Common myeloid progenitor, CD34-positive (primary cell): Measurements from ENCODE around the gene ALG2.
"Not testable (repeated sequence)": the region's sequence is repeated elsewhere in the genome, so short reads cannot be mapped to it uniquely, and the experiment has no call there.

ENCODE experiments used
- CTCF ChIA-PET: fragments of 350-600 bp; sonication (Branson Sonifier 250); formaldehyde crosslinking; loops from one replicate; lab custom pipeline; 2021; ENCODE audit warnings: antibody characterized with exemption; lab: Charles Lee
- POLR2A ChIA-PET: fragments of 350-600 bp; sonication (Branson Sonifier 250); formaldehyde crosslinking; loops from one replicate; lab custom pipeline; 2021; ENCODE audit warnings: antibody characterized with exemption; lab: Charles Lee
- DNase-seq, 3 donors: peaks; one replicate each; pipeline versions ENCODE4 v3.0.0 to v3.0.0-alpha.2; 2013
- H3K27ac ChIP-seq, 2 experiments: 1 replicate in 1 of 2; 2 replicates in 1 of 2; pipeline ENCODE4 v1.7.0; 2013; ENCODE audit warnings: inconsistent platforms in 2 of 2, low read length in 2 of 2, mild to moderate bottlenecking in 2 of 2, low read depth in 1 of 2, moderate library complexity in 1 of 2; ENCODE audit not compliant: severe bottlenecking in 2 of 2, insufficient read depth in 1 of 2, poor library complexity in 1 of 2
- H3K27me3 ChIP-seq, 5 experiments: replicated peaks in 2 of 5; 1 replicate in 3 of 5; 2 replicates in 2 of 5; pipeline versions ENCODE4 v1.6.1 to v1.7.0; 2013; ENCODE audit warnings: low read length in 4 of 5, mild to moderate bottlenecking in 2 of 5, moderate library complexity in 2 of 5, inconsistent platforms in 1 of 5; ENCODE audit not compliant: insufficient read depth in 5 of 5, control insufficient read depth in 4 of 5
- H3K36me3 ChIP-seq, 4 experiments: 1 replicate in 2 of 4; 2 replicates in 2 of 4; pipeline versions ENCODE4 v1.6.1 to v1.7.0; 2013; ENCODE audit warnings: low read length in 3 of 4, control low read depth in 1 of 4, mild to moderate bottlenecking in 1 of 4; ENCODE audit not compliant: control insufficient read depth in 4 of 4, insufficient read depth in 4 of 4
- H3K4me1 ChIP-seq, 4 experiments: 1 replicate in 3 of 4; 2 replicates in 1 of 4; pipeline versions ENCODE4 v1.6.1 to v1.7.1; 2013; ENCODE audit warnings: low read length in 3 of 4, mild to moderate bottlenecking in 3 of 4, control low read depth in 1 of 4, inconsistent platforms in 1 of 4, moderate library complexity in 1 of 4; ENCODE audit not compliant: control insufficient read depth in 4 of 4, insufficient read depth in 4 of 4; ENCODE audit errors: control extremely low read depth in 1 of 4
- H3K4me3 ChIP-seq, 7 experiments: 1 replicate in 4 of 7; 2 replicates in 3 of 7; pipeline versions ENCODE4 v1.5.1 to v1.7.0; 2013; ENCODE audit warnings: mild to moderate bottlenecking in 7 of 7, low read length in 6 of 7, moderate library complexity in 6 of 7, inconsistent platforms in 2 of 7, low read depth in 2 of 7, control low read depth in 1 of 7; ENCODE audit not compliant: insufficient read depth in 4 of 7, control insufficient read depth in 1 of 7; ENCODE audit errors: extremely low read depth in 1 of 7
- H3K9me3 ChIP-seq, 5 experiments: 1 replicate in 4 of 5; 2 replicates in 1 of 5; pipeline versions ENCODE4 v1.6.1 to v1.7.1; 2013; ENCODE audit warnings: low read length in 4 of 5, mild to moderate bottlenecking in 2 of 5, inconsistent platforms in 1 of 5, low read depth in 1 of 5, moderate library complexity in 1 of 5; ENCODE audit not compliant: control insufficient read depth in 4 of 5, insufficient read depth in 2 of 5; ENCODE audit errors: control extremely low read depth in 1 of 5
- WGBS: methylation state at CpG from one replicate; pipeline ENCODE4 v1.1.5; 2013; ENCODE audit not compliant: insufficient coverage; 5-methylcytosine and 5-hydroxymethylcytosine counted together

The ALG2 gene

DNA sequence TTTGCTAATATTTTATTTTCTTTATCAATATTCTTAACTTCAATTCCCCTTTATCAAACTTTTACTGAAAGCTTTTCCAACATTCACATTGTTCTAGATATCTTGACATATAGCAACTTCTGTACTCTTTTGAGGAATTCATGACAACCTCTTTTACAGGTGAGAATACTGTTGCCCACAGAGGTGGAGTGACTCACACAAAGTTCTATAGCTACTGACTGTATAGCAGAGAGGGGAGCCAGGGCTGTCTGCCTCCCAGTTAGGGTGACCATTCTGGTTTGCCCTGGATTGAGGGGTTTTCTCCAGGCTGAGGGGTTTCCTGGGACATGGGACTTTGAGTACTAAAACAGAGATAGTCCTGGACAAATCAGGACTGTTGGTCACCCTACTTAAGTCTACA lies 16.6 kb upstream of the ALG2 start:
- Histone ChIP-seq H3K9me3 (peaks cover 0 to 2% (median 0%) of the 10 kb centered on the region in 5 experiments), H3K27me3 (no peaks in the 10 kb centered on the region), H3K36me3 (peaks cover 0 to under 1% (median under 1%) of the 10 kb centered on the region in 4 experiments), H3K4me1 (peaks cover 4 to 28% (median 14%) of the 10 kb centered on the region in 4 experiments), H3K27ac (no peak overlapping the region), H3K4me3 (no peak overlapping the region)
- ChIA-PET CTCF (no interaction called here), POLR2A (no interaction called here)
- DNase-seq: no peak

DNA sequence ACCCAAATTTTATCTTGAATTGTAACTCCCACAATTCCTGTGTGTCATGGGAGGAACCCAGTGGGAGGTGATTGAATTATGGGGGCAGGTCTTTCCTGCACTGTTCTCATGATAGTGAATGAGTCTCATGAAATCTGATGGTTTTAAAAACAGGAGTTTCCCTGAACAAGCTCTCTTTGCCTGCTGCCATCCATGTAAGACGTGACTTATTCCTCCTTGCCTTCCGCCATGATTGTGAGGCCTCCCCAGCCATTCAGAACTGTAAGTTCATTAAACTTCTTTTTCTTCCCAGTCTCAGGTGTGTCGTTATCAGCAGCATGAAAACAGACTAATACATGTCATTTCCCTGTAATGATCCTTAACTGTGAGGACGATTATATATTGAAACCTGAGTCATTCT lies 16.1 kb upstream of the ALG2 start:
- CTCF ChIA-PET, POLR2A ChIA-PET: not testable (repeated sequence)

GRCh38 chr9:99237356-99237755 lies 15.6 kb upstream of the ALG2 start:
- DNase-seq: no peak
- H3K27me3 ChIP-seq: no peaks in the 10 kb centered on the region
- H3K4me1 ChIP-seq: peaks cover 4 to 28% (median 14%) of the 10 kb centered on the region in 4 experiments
- H3K27ac ChIP-seq: no peak overlapping the region
- ChIA-PET CTCF (interaction anchor here (1.5 kb wide), 1 partner anchor 14 kb away, joined by 3 read pairs; no protein-coding TSS in a partner anchor), POLR2A (no interaction called here)
- peaks cover 0 to 2% (median 0%) of the 10 kb centered on the region in 5 experiments for H3K9me3 ChIP-seq
- no peak overlapping the region for H3K4me3 ChIP-seq
- H3K36me3 ChIP-seq: peaks cover 0 to 9% (median 7%) of the 10 kb centered on the region in 4 experiments

More for the DNA sequence above, 16.1 kb upstream of the ALG2 start:
- not testable (repeated sequence) for DNase-seq, H3K27me3 ChIP-seq, H3K27ac ChIP-seq, H3K4me3 ChIP-seq, H3K36me3 ChIP-seq, H3K9me3 ChIP-seq
- WGBS: 100% methylated on average over 4 of the region's 4 CpGs
- H3K4me1 ChIP-seq: peaks cover 4 to 28% (median 14%) of the 10 kb centered on the region in 4 experiments

GRCh38 chr9:99235926-99236634 lies 14.3 kb upstream of the ALG2 start:
- H3K27me3 ChIP-seq: no peaks in the 10 kb centered on the region
- ChIA-PET POLR2A (no interaction called here), CTCF (interaction anchor here (0.7 to 1.5 kb wide), 4 partner anchors 10 to 179 kb away, joined by 3 read pairs; no protein-coding TSS in a partner anchor)
- WGBS: 8% methylated on average over 2 of the region's 7 CpGs
- H3K4me1 ChIP-seq: peaks cover 4 to 28% (median 14%) of the 10 kb centered on the region in 4 experiments
- DNase-seq: peak; percentile 53 to 95 (median 92)
- peaks cover 0 to 13% (median 7%) of the 10 kb centered on the region in 4 experiments for H3K36me3 ChIP-seq
- peaks cover 0 to 2% (median 0%) of the 10 kb centered on the region in 5 experiments for H3K9me3 ChIP-seq
- no peak overlapping the region for H3K4me3 ChIP-seq
- H3K27ac ChIP-seq: peak overlapping the region; percentile 51 to 80

GRCh38 chr9:99235069-99235468 lies 13.3 kb upstream of the ALG2 start:
- no peaks in the 10 kb centered on the region for H3K27me3 ChIP-seq
- H3K9me3 ChIP-seq: peaks cover 0 to 2% (median 0%) of the 10 kb centered on the region in 5 experiments
- H3K4me3 ChIP-seq: no peak overlapping the region
- H3K4me1 ChIP-seq: peaks cover 4 to 28% (median 14%) of the 10 kb centered on the region in 4 experiments
- peaks cover 5 to 23% (median 15%) of the 10 kb centered on the region in 4 experiments for H3K36me3 ChIP-seq
- peak overlapping the region in 1 of 2 experiments; percentile 80 for H3K27ac ChIP-seq
- no peak for DNase-seq
- ChIA-PET POLR2A (interaction anchor here (1.4 kb wide), 1 partner anchor 13 kb away, joined by 4 read pairs; the partner anchor contains the start of genes ALG2 and SEC61B), CTCF (interaction anchor here (1.0 to 1.2 kb wide), 3 partner anchors 19 to 180 kb away, joined by 3 to 4 read pairs (median 3); no protein-coding TSS in a partner anchor)

- H3K4me3 ChIP-seq: no peak overlapping the region
- ChIA-PET POLR2A (interaction anchor here (0.6 to 1.4 kb wide), 2 partner anchors 13 to 1118 kb away, joined by 3 to 4 read pairs; partner anchors contain the start of genes ALG2, SEC61B and TEX10), CTCF (interaction anchor here (0.7 to 4.3 kb wide), 7 partner anchors 7 to 986 kb away, joined by 3 to 35 read pairs (median 4); no protein-coding TSS in a partner anchor)
- H3K27me3 ChIP-seq: no peaks in the 10 kb centered on the region
- peaks cover 8 to 25% (median 16%) of the 10 kb centered on the region in 4 experiments for H3K36me3 ChIP-seq
- H3K9me3 ChIP-seq: peaks cover 0 to 2% (median 0%) of the 10 kb centered on the region in 5 experiments
- 91% methylated on average over 2 of the region's 2 CpGs for WGBS
- H3K4me1 ChIP-seq: peaks cover 4 to 26% (median 13%) of the 10 kb centered on the region in 4 experiments
- no peak overlapping the region for H3K27ac ChIP-seq
- no peak for DNase-seq
Measured at GRCh38 chr9:99234618-99235017, 12.9 kb upstream of the ALG2 start.
